Nephron progenitor cell (in vitro differentiated cells): ENCODE results near the gene PEF1.

Experiments used
- DNase-seq: peaks from one replicate; pipeline ENCODE4 v3.0.0; 2021
- H3K27ac Mint-ChIP-seq: 2 replicates; pipeline ENCODE4 v1.8.0; 2021; ENCODE audit warnings: mild to moderate bottlenecking, moderate library complexity, mixed read lengths
- H3K27me3 Mint-ChIP-seq: 2 replicates; pipeline ENCODE4 v1.8.0; 2021; ENCODE audit warnings: mild to moderate bottlenecking, low read depth, mixed read lengths; ENCODE audit not compliant: poor library complexity
- H3K36me3 Mint-ChIP-seq: 2 replicates; pipeline ENCODE4 v1.8.0; 2021; ENCODE audit warnings: low read depth, mixed read lengths
- H3K4me1 Mint-ChIP-seq: 2 replicates; pipeline ENCODE4 v1.8.0; 2021; ENCODE audit warnings: mixed read lengths
- H3K4me3 Mint-ChIP-seq: 2 replicates; pipeline ENCODE4 v1.8.0; 2021; ENCODE audit warnings: mild to moderate bottlenecking, moderate library complexity, mixed read lengths
- H3K9me3 Mint-ChIP-seq: 2 replicates; pipeline ENCODE4 v1.8.0; 2021; ENCODE audit warnings: mild to moderate bottlenecking, moderate library complexity, mixed read lengths
- CTCF ChIP-seq: fragments of 200-600 bp; sonication (generic); IDR thresholded peaks from 2 replicates; pipeline ENCODE4 v1.5.0; 2021; ENCODE audit warnings: antibody characterized with exemption

PEF1 gene

GRCh38 chr1:31580513-31580870, 64.2 kb downstream of the PEF1 start:
- Mint-ChIP-seq H3K4me1 (peaks cover 10% of the 10 kb centered on the region), H3K9me3 (no peaks in the 10 kb centered on the region), H3K27ac (no peak overlapping the region), H3K27me3 (peaks cover 39% of the 10 kb centered on the region), H3K4me3 (no peak overlapping the region), H3K36me3 (no peaks in the 10 kb centered on the region)
- TF ChIP-seq CTCF, result no peak
- DNase-seq, result no peak
